GM06990 (cell line): ENCODE data around the gene CELA2B.

ENCODE experiments used
- DNase-seq: peaks from one replicate; pipeline ENCODE4 v3.0.0-alpha.2; 2011; ENCODE audit not compliant: insufficient read length; ENCODE audit errors: extremely low read depth
- H3K27me3 ChIP-seq: replicated peaks from 2 replicates; pipeline ENCODE4 v1.6.0; 2011; ENCODE audit warnings: low read length; ENCODE audit not compliant: control insufficient read depth, insufficient read depth
- H3K36me3 ChIP-seq: 2 replicates; pipeline ENCODE4 v1.5.1; 2011; ENCODE audit warnings: low read length; ENCODE audit not compliant: control insufficient read depth, insufficient read depth
- H3K4me3 ChIP-seq: replicated peaks from 2 replicates; pipeline ENCODE4 v1.5.1; 2011; ENCODE audit warnings: low read depth, mild to moderate bottlenecking, control low read depth, low read length
- TF ChIP-seq, protein P1 (sequence below): IDR thresholded peaks from 2 replicates; pipeline ENCODE4 v1.5.1; 2011; ENCODE audit warnings: low read length, control low read depth, mild to moderate bottlenecking, inconsistent platforms; ENCODE audit not compliant: insufficient read depth, poor library complexity, severe bottlenecking

The CELA2B gene

DNA sequence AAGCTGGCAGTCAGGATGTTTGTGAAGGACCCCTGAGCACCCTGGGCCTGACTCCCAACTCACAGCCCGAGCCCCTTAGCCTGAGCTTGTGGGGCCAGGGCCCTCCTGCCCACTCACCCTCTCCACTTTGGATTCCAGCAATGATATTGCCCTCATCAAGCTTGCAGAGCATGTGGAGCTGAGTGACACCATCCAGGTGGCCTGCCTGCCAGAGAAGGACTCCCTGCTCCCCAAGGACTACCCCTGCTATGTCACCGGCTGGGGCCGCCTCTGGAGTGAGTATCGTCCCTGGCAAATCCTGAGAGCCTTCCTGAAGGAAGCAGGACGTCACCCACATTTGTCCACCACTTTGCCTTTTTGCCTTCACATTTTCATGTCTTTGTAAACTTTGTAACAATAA, 32.6 kb upstream of the CELA2B start:
- no peak overlapping the region for H3K4me3 ChIP-seq
- DNase-seq, result no peak
- H3K27me3 ChIP-seq, result no peaks in the 10 kb centered on the region
- H3K36me3 ChIP-seq, result no peaks in the 10 kb centered on the region
- TF ChIP-seq, protein P1, sequence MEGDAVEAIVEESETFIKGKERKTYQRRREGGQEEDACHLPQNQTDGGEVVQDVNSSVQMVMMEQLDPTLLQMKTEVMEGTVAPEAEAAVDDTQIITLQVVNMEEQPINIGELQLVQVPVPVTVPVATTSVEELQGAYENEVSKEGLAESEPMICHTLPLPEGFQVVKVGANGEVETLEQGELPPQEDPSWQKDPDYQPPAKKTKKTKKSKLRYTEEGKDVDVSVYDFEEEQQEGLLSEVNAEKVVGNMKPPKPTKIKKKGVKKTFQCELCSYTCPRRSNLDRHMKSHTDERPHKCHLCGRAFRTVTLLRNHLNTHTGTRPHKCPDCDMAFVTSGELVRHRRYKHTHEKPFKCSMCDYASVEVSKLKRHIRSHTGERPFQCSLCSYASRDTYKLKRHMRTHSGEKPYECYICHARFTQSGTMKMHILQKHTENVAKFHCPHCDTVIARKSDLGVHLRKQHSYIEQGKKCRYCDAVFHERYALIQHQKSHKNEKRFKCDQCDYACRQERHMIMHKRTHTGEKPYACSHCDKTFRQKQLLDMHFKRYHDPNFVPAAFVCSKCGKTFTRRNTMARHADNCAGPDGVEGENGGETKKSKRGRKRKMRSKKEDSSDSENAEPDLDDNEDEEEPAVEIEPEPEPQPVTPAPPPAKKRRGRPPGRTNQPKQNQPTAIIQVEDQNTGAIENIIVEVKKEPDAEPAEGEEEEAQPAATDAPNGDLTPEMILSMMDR, result no peak

DNA sequence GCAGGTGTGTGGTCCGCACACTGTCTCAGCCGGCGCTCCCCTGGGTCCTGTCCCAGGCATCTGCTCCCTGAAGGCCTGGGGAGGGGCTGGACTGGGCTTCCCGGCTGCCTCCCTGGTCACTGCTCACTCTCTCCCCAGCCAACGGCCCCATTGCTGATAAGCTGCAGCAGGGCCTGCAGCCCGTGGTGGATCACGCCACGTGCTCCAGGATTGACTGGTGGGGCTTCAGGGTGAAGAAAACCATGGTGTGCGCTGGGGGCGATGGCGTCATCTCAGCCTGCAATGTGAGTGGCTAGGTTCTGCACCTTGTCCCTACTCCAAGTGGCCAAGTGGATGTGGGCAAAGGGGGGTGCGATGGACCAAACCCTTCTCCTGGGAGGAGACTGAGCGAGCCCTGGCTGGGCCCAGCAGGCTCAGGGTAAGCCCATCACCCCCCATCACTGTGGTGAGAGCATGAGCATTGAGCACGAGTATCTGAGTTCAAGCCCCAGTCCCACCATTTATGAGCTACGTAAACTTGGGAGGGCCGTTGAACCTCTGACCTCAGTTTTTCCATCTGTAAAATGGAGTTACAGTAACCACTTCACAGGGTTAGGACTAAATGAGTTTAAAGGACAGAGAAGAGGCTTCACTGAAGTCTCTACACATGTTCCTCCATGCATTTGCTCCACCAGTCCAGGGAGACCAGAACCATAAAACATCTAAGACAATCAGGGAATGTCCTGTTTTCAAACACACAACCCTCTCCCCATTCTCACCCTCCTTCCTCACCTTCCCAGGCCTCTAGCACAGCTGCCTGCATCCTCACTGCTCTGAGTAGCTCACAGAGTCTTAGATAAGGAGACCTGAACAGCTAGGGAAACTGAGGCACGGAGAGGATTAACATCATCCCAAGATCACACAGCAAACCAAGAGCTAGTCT, 31.2 kb upstream of the CELA2B start:
- no peak for DNase-seq
- TF ChIP-seq, protein P1, result no peak
- Histone ChIP-seq H3K4me3 (no peak overlapping the region), H3K27me3 (no peaks in the 10 kb centered on the region), H3K36me3 (no peaks in the 10 kb centered on the region)

DNA sequence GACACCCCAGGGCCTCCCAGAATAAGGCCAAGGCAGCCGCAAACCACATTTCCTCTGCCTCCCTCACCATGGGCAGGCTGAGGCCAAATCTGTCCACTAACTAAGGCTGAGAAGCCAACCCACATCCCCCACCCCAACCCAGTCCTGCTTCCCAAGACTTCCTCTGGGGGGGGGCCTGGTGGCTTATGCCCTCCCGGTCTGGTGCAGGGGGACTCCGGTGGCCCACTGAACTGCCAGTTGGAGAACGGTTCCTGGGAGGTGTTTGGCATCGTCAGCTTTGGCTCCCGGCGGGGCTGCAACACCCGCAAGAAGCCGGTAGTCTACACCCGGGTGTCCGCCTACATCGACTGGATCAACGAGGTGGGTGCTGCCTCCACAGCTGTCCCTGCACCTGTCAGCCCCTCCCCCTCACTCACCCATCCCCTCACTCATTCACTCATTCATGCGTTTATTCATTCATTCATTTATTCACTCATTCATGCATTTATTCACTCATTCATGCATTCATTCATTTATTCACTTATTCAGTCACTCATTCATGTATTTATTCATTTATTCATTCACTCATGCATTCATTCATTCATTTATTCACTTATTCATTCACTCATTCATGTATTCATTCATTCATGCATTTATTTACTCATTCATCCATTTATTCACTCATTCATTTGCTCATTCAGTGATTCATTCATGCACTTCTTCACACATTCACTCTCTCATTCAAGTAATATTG, 30.3 kb upstream of the CELA2B start:
- DNase-seq, result no peak
- Histone ChIP-seq H3K4me3 (no peak overlapping the region), H3K27me3 (no peaks in the 10 kb centered on the region), H3K36me3 (no peaks in the 10 kb centered on the region)
- TF ChIP-seq, protein P1, result no peak

DNA sequence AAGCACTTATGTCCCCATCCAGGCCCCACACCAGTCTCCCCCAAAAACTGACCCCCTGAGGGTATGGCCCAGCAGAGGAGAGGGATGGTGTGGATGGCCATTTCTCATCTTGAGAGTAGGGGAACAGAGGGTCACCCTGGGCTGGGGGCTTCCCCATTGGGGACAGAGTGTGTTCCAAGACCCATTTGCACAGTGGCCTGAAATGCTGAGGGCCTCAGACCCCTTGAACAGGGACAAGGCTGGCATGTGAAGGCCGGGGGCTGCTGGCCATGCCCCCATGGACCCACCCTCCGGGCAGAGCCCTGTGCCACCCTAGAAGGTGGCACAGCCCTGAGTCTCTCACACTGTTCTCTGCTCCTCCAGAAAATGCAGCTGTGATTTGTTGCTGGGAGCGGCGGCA, 29.7 kb upstream of the CELA2B start:
- no peak for DNase-seq
- Histone ChIP-seq H3K27me3 (no peaks in the 10 kb centered on the region), H3K4me3 (no peak overlapping the region), H3K36me3 (no peaks in the 10 kb centered on the region)
- TF ChIP-seq, protein P1, result no peak

- no peak for DNase-seq
- H3K27me3 ChIP-seq, result no peaks in the 10 kb centered on the region
- no peak overlapping the region for H3K4me3 ChIP-seq
- H3K36me3 ChIP-seq, result no peaks in the 10 kb centered on the region
- TF ChIP-seq, protein P1, result no peak
Observed at GRCh38 chr1:15448877-15449462, 26.9 kb upstream of the CELA2B start.
